Measurements from ENCODE around the gene ADGRG1.

GRCh38 chr16:57624044-57624688 is 4.3 kb upstream of the ADGRG1 start:
- no peak for TF ChIP-seq CTCF (IDR thresholded peaks at IDR 0.05)
- no peak for TF ChIP-seq POLR2A (IDR thresholded peaks at IDR 0.05)
